SK-N-SH (cell line): Measurements from ENCODE around the gene COL9A3. TPM values are rescaled to one million over a fixed set of nuclear protein-coding genes. Genes with fewer than 3 reads are reported as not detected.

Experiments used
- CTCF ChIA-PET: fragments of 300-600, 350-600 bp; formaldehyde crosslinking; extraction: SDS; loops from one replicate; lab custom pipeline; 2021; lab: Yijun Ruan, JAX
- POLR2A ChIA-PET: fragments of 350-600 bp; sonication (Branson Sonifier 250); formaldehyde crosslinking; extraction: SDS; loops from one replicate; lab custom pipeline; 2020; ENCODE audit warnings: antibody characterized with exemption, inconsistent platforms; lab: Yijun Ruan, JAX
- DNase-seq: peaks from one replicate; pipeline ENCODE4 v3.0.0; 2012
- H2AFZ ChIP-seq: fragments of 200-600 bp; sonication (generic); 2 replicates; pipeline ENCODE4 v1.8.1; 2016; ENCODE audit warnings: antibody characterized with exemption, mild to moderate bottlenecking, low read depth
- H3F3A ChIP-seq: fragments of 200-600 bp; sonication (generic); replicated peaks from 2 replicates; pipeline ENCODE3; 2016; ENCODE audit warnings: antibody characterized with exemption, mild to moderate bottlenecking; ENCODE audit not compliant: insufficient read depth
- H3K27ac ChIP-seq, 2 experiments: fragments of 200-500 bp in 1 of 2; fragments of 200-600 bp in 1 of 2; sonication (Bioruptor generic) in 1 of 2; sonication (generic), shearing (Covaris generic) in 1 of 2; 2 replicates each; pipeline versions ENCODE4 v1.5.1 to v1.6.1; 2014 to 2016; ENCODE audit warnings: low read depth in 2 of 2, inconsistent platforms in 1 of 2, low read length in 1 of 2, mild to moderate bottlenecking in 1 of 2, mixed read lengths in 1 of 2
- H3K27me3 ChIP-seq: fragments of 200-600 bp; sonication (generic), shearing (Covaris generic); 2 replicates; pipeline ENCODE4 v1.6.1; 2016; ENCODE audit warnings: mixed run types; ENCODE audit not compliant: insufficient read depth
- H3K36me3 ChIP-seq, 2 experiments: fragments of 200-500 bp in 1 of 2; fragments of 200-600 bp in 1 of 2; sonication (Bioruptor generic) in 1 of 2; sonication (generic) in 1 of 2; replicated peaks in 1 of 2; 2 replicates each; pipeline versions ENCODE3 to v1.5.1; 2014 to 2016; ENCODE audit warnings: low read length in 1 of 2, mild to moderate bottlenecking in 1 of 2; ENCODE audit not compliant: insufficient read depth in 2 of 2, control insufficient read depth in 1 of 2
- H3K4me1 ChIP-seq, 2 experiments: fragments of 200-500 bp in 1 of 2; fragments of 200-600 bp in 1 of 2; sonication (Bioruptor generic) in 1 of 2; sonication (generic), shearing (Covaris generic) in 1 of 2; 2 replicates each; pipeline versions ENCODE4 v1.5.1 to v1.6.1; 2014 to 2016; ENCODE audit warnings: low read depth in 1 of 2, low read length in 1 of 2, mixed run types in 1 of 2; ENCODE audit not compliant: insufficient read depth in 2 of 2, control insufficient read depth in 1 of 2
- H3K4me2 ChIP-seq: fragments of 200-600 bp; sonication (generic), shearing (Covaris generic); 2 replicates; pipeline ENCODE4 v1.6.1; 2017; ENCODE audit warnings: mixed run types
- H3K4me3 ChIP-seq, 2 experiments: fragments of 200-500 bp in 1 of 2; fragments of 200-600 bp in 1 of 2; sonication (Bioruptor generic) in 1 of 2; sonication (generic), shearing (Covaris generic) in 1 of 2; 2 replicates each; pipeline versions ENCODE4 v1.5.1 to v1.8.1; 2014 to 2016; ENCODE audit warnings: low read depth in 2 of 2, inconsistent platforms in 1 of 2, low read length in 1 of 2, mild to moderate bottlenecking in 1 of 2, mixed read lengths in 1 of 2, moderate library complexity in 1 of 2
- H3K79me2 ChIP-seq: fragments of 200-600 bp; sonication (generic); 2 replicates; pipeline ENCODE4 v1.8.1; 2017; ENCODE audit warnings: mild to moderate bottlenecking; ENCODE audit not compliant: insufficient read depth
- H3K9ac ChIP-seq: fragments of 200-600 bp; sonication (generic); 2 replicates; pipeline ENCODE4 v1.6.1; 2017; ENCODE audit warnings: mixed run types
- H3K9me2 ChIP-seq: fragments of 200-600 bp; sonication (generic); 2 replicates; pipeline ENCODE4 v1.6.1; 2017; ENCODE audit warnings: mixed run types
- H3K9me3 ChIP-seq: fragments of 200-600 bp; sonication (generic); 2 replicates; pipeline ENCODE4 v1.6.1; 2017; ENCODE audit warnings: mixed run types, mild to moderate bottlenecking, moderate library complexity
- H4K20me1 ChIP-seq: fragments of 200-600 bp; sonication (generic); 2 replicates; pipeline ENCODE4 v1.6.1; 2017; ENCODE audit warnings: mild to moderate bottlenecking, mixed run types; ENCODE audit not compliant: insufficient read depth
- CTCF ChIP-seq: fragments of 200-600 bp; sonication (generic); IDR thresholded peaks from 2 replicates; pipeline ENCODE4 v1.6.1; 2017; ENCODE audit warnings: antibody characterized with exemption, mild to moderate bottlenecking, moderate library complexity
- EP300 ChIP-seq, 2 experiments: IDR thresholded peaks; 2 replicates each; pipeline versions ENCODE4 v1.4.0 to v1.6.1; 2012; ENCODE audit warnings: borderline replicate concordance in 1 of 2, low read depth in 1 of 2, low read length in 1 of 2
- FOSL2 ChIP-seq: IDR thresholded peaks from 2 replicates; pipeline ENCODE4 v1.4.0; 2012; ENCODE audit warnings: low read depth, mild to moderate bottlenecking, moderate library complexity, borderline replicate concordance
- MAX ChIP-seq: IDR thresholded peaks from 2 replicates; pipeline ENCODE4 v1.4.0; 2012; ENCODE audit warnings: low read depth
- NRF1 ChIP-seq: IDR thresholded peaks from 2 replicates; pipeline ENCODE4 v1.6.1; 2012; ENCODE audit warnings: low read depth, mild to moderate bottlenecking, low read length
- SIN3A ChIP-seq: IDR thresholded peaks from 2 replicates; pipeline ENCODE4 v1.6.1; 2012; ENCODE audit warnings: low read depth, mild to moderate bottlenecking, low read length, moderate library complexity, borderline replicate concordance
- USF2 ChIP-seq: fragments of 150-350 bp; IDR thresholded peaks from 2 replicates; pipeline ENCODE4 v1.6.1; 2017; ENCODE audit warnings: antibody characterized with exemption, low read length, low read depth, borderline replicate concordance
- YY1 ChIP-seq: IDR thresholded peaks from 2 replicates; pipeline ENCODE4 v1.4.0; 2012; ENCODE audit warnings: low read depth, mild to moderate bottlenecking
- WGBS: methylation state at CpG from one replicate; pipeline ENCODE4 v1.1.6; 2017; ENCODE audit warnings: low lambda C conversion rate; 5-methylcytosine and 5-hydroxymethylcytosine counted together
- polyA plus RNA-seq, 3 experiments: library from polyadenylated mRNA; depleted of rRNA; stranded (reverse); fragments of >200 nt; gene quantifications; 2 replicates each; pipeline ENCODE4 v1.2.3, GENCODE V29; 2012

The COL9A3 gene
- polyA plus RNA-seq, 1 of the 3 experiments (the other 2 are of a cell fraction): 2.5 TPM

- Histone ChIP-seq H3K27ac (no peak overlapping the region), H3K9me2 (no peaks in the 10 kb centered on the region), H3K4me2 (no peak overlapping the region), H3K9ac (no peak overlapping the region), H3K4me3 (no peak overlapping the region), H2AFZ (no peak overlapping the region), H3F3A (no peaks in the 10 kb centered on the region), H3K9me3 (no peaks in the 10 kb centered on the region), H3K27me3 (no peaks in the 10 kb centered on the region), H3K4me1 (peaks cover 0 to 26% of the 10 kb centered on the region in 2 experiments; a peak in 1 of 4 replicates), H3K79me2 (no peaks in the 10 kb centered on the region), H3K36me3 (no peaks in the 10 kb centered on the region), H4K20me1 (no peaks in the 10 kb centered on the region)
- DNase-seq: no peak
- CTCF ChIA-PET: interaction anchor here (1.1 to 3.8 kb wide), 7 partner anchors 9 to 283 kb away, joined by 3 to 31 read pairs (median 5); no protein-coding TSS in a partner anchor
- POLR2A ChIA-PET: interaction anchor here (0.5 kb wide), 1 partner anchor 94 kb away, joined by 6 read pairs; no protein-coding TSS in a partner anchor
- 90% methylated on average over 18 of the region's 18 CpGs for WGBS
- TF ChIP-seq YY1: no peak
- TF ChIP-seq FOSL2: no peak
- TF ChIP-seq EP300 (IDR thresholded peaks at IDR 0.05; ENCODE audit: borderline replicate concordance in 1 of 2, low read depth in 1 of 2, low read length in 1 of 2): no peak
- no peak for TF ChIP-seq SIN3A
- no peak for TF ChIP-seq CTCF
Measured at GRCh38 chr20:62782149-62782892, 34.5 kb upstream of the COL9A3 start.

GRCh38 chr20:62782893-62783278, 34.0 kb upstream of the COL9A3 start:
- 86% methylated on average over 9 of the region's 9 CpGs for WGBS
- H4K20me1 ChIP-seq: no peaks in the 10 kb centered on the region
- H3K4me2 ChIP-seq: no peak overlapping the region
- no peak overlapping the region; a peak in 1 of 4 replicates for H3K27ac ChIP-seq
- no peaks in the 10 kb centered on the region for H3K9me3 ChIP-seq
- peaks cover 0 to 26% of the 10 kb centered on the region in 2 experiments; a peak in 1 of 4 replicates for H3K4me1 ChIP-seq
- no peaks in the 10 kb centered on the region for H3K9me2 ChIP-seq
- H3K27me3 ChIP-seq: no peaks in the 10 kb centered on the region
- H3K36me3 ChIP-seq: no peaks in the 10 kb centered on the region
- no peaks in the 10 kb centered on the region for H3K79me2 ChIP-seq
- H2AFZ ChIP-seq: no peak overlapping the region
- ChIA-PET POLR2A (interaction anchor here (0.5 kb wide), 1 partner anchor 94 kb away, joined by 6 read pairs; no protein-coding TSS in a partner anchor), CTCF (interaction anchor here (0.9 to 2.0 kb wide), 7 partner anchors 9 to 283 kb away, joined by 3 to 17 read pairs (median 3); no protein-coding TSS in a partner anchor)
- no peak for TF ChIP-seq MAX
- TF ChIP-seq NRF1: no peak
- no peak for TF ChIP-seq USF2
- no peak for DNase-seq
- H3F3A ChIP-seq: no peaks in the 10 kb centered on the region
- H3K9ac ChIP-seq: no peak overlapping the region
- no peak overlapping the region for H3K4me3 ChIP-seq
